GM06990 (cell line): ENCODE data around the gene ASB11.
A peak's percentile ranks its signal among the peaks of the same experiment; 100 is the strongest.

Source experiments
- DNase-seq: peaks from one replicate; pipeline ENCODE4 v3.0.0-alpha.2; 2011; ENCODE audit not compliant: insufficient read length; ENCODE audit errors: extremely low read depth
- H3K27me3 ChIP-seq: replicated peaks from 2 replicates; pipeline ENCODE4 v1.6.0; 2011; ENCODE audit warnings: low read length; ENCODE audit not compliant: control insufficient read depth, insufficient read depth
- H3K36me3 ChIP-seq: 2 replicates; pipeline ENCODE4 v1.5.1; 2011; ENCODE audit warnings: low read length; ENCODE audit not compliant: control insufficient read depth, insufficient read depth
- H3K4me3 ChIP-seq: replicated peaks from 2 replicates; pipeline ENCODE4 v1.5.1; 2011; ENCODE audit warnings: low read depth, mild to moderate bottlenecking, control low read depth, low read length
- TF ChIP-seq, protein P1 (sequence below): IDR thresholded peaks from 2 replicates; pipeline ENCODE4 v1.5.1; 2011; ENCODE audit warnings: low read length, control low read depth, mild to moderate bottlenecking, inconsistent platforms; ENCODE audit not compliant: insufficient read depth, poor library complexity, severe bottlenecking

Gene ASB11

GRCh38 chrX:15345976-15346375, 30.5 kb upstream of the ASB11 start:
- no peak overlapping the region for H3K4me3 ChIP-seq
- H3K36me3 ChIP-seq: no peaks in the 10 kb centered on the region
- DNase-seq: no peak
- TF ChIP-seq, protein P1, sequence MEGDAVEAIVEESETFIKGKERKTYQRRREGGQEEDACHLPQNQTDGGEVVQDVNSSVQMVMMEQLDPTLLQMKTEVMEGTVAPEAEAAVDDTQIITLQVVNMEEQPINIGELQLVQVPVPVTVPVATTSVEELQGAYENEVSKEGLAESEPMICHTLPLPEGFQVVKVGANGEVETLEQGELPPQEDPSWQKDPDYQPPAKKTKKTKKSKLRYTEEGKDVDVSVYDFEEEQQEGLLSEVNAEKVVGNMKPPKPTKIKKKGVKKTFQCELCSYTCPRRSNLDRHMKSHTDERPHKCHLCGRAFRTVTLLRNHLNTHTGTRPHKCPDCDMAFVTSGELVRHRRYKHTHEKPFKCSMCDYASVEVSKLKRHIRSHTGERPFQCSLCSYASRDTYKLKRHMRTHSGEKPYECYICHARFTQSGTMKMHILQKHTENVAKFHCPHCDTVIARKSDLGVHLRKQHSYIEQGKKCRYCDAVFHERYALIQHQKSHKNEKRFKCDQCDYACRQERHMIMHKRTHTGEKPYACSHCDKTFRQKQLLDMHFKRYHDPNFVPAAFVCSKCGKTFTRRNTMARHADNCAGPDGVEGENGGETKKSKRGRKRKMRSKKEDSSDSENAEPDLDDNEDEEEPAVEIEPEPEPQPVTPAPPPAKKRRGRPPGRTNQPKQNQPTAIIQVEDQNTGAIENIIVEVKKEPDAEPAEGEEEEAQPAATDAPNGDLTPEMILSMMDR: no peak
- H3K27me3 ChIP-seq: no peaks in the 10 kb centered on the region

- Histone ChIP-seq H3K36me3 (no peaks in the 10 kb centered on the region), H3K4me3 (no peak overlapping the region), H3K27me3 (no peaks in the 10 kb centered on the region)
- DNase-seq: no peak
- TF ChIP-seq, protein P1: no peak
Observed at GRCh38 chrX:15344106-15344505, 28.7 kb upstream of the ASB11 start.

GRCh38 chrX:15343075-15343476, 27.6 kb upstream of the ASB11 start:
- Histone ChIP-seq H3K27me3 (no peaks in the 10 kb centered on the region), H3K4me3 (no peak overlapping the region), H3K36me3 (no peaks in the 10 kb centered on the region)
- TF ChIP-seq, protein P1: no peak
- no peak for DNase-seq

- TF ChIP-seq, protein P1: no peak
- no peaks in the 10 kb centered on the region for H3K36me3 ChIP-seq
- no peak overlapping the region for H3K4me3 ChIP-seq
- H3K27me3 ChIP-seq: no peaks in the 10 kb centered on the region
- no peak for DNase-seq
Observed at GRCh38 chrX:15340867-15341266, 25.4 kb upstream of the ASB11 start.

- TF ChIP-seq, protein P1: no peak
- H3K4me3 ChIP-seq: peak overlapping the region; percentile 57
- DNase-seq: no peak
Observed at GRCh38 chrX:15336023-15336413, 20.6 kb upstream of the ASB11 start.

More at GRCh38 chrX:15336023-15336413, 20.6 kb upstream of the ASB11 start:
- no peaks in the 10 kb centered on the region for H3K36me3 ChIP-seq
- H3K27me3 ChIP-seq: no peaks in the 10 kb centered on the region
